NCI-H1694 (cell line): Measurements from ENCODE around the gene RPL7A.
"Not testable (repeated sequence)": the region's sequence is repeated elsewhere in the genome, so short reads cannot be mapped to it uniquely, and the experiment has no call there.

Experiments
- DNase-seq: peaks from one replicate; lab custom pipeline; 2025; lab: John Stamatoyannopoulos, UW

Gene RPL7A

GRCh38 chr9:133347985-133348717, at the start of gene RPL7A, which contains the start of gene MED22:
Gene RPL7A (plus strand): TSS chr9:133348218. CDS start chr9:133348244, 26 bp downstream.
Gene MED22 (minus strand): TSS chr9:133348131. CDS start chr9:133346662, 1,469 bp downstream.
- peak; percentile 92 for DNase-seq

GRCh38 chr9:133299996-133300395, 48.0 kb upstream of the RPL7A start:
- DNase-seq: not testable (repeated sequence)

GRCh38 chr9:133301253-133302230, 46.5 kb upstream of the RPL7A start:
- DNase-seq: no peak

- DNase-seq: no peak
These were observed 44.5 kb upstream of the RPL7A start for GRCh38 chr9:133303266-133304157.

GRCh38 chr9:133304158-133304470, 43.9 kb upstream of the RPL7A start:
- peak; percentile 10 for DNase-seq

GRCh38 chr9:133304477-133305377, 43.3 kb upstream of the RPL7A start:
- DNase-seq: no peak

- DNase-seq: no peak
These were observed 42.3 kb upstream of the RPL7A start for GRCh38 chr9:133305731-133306130.

- peak; percentile 56 for DNase-seq
These were observed 41.5 kb upstream of the RPL7A start for GRCh38 chr9:133306242-133307204.

- no peak for DNase-seq
These were observed 40.7 kb upstream of the RPL7A start for GRCh38 chr9:133307301-133307700.

GRCh38 chr9:133309608-133310007, 38.4 kb upstream of the RPL7A start:
- no peak for DNase-seq

GRCh38 chr9:133315997-133316396, 32.0 kb upstream of the RPL7A start:
- no peak for DNase-seq

- DNase-seq: not testable (repeated sequence)
These were observed 30.5 kb upstream of the RPL7A start for GRCh38 chr9:133317551-133317950.

- DNase-seq: no peak
These were observed 27.6 kb upstream of the RPL7A start for GRCh38 chr9:133320421-133320881.

GRCh38 chr9:133321411-133321935, 26.5 kb upstream of the RPL7A start:
- no peak for DNase-seq

- no peak for DNase-seq
These were observed 25.3 kb upstream of the RPL7A start for GRCh38 chr9:133322701-133323100.

- no peak for DNase-seq
These were observed 24.8 kb upstream of the RPL7A start for GRCh38 chr9:133323211-133323610.

- no peak for DNase-seq
These were observed 23.9 kb upstream of the RPL7A start for GRCh38 chr9:133323991-133324703.

- DNase-seq: not testable (repeated sequence)
These were observed 21.0 kb upstream of the RPL7A start for GRCh38 chr9:133327021-133327420.
